ENCODE data around the gene SUGP2.

DNA sequence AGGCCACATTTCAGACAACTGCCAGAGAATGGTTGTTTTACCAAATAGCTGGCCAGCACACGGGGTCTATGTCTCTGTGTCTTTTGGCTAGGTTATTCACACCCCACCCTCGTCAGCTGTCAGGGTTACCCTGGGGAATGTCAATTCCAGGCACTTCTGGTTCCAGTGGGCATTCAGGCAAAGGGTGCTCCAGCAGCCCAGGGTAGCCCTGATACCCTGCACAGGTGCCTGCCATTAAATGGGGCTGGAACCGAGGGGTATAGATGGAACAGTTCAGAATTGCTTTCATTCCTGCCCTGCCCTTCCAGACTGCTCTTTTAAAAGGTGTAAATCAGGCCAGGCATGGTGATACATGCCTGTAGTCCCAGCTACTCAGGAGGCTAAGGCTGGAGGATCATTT is 49.1 kb downstream of the SUGP2 start:
- TF ChIP-seq EZH2 (IDR thresholded peaks at IDR 0.05; ENCODE audit: insufficient read depth, poor library complexity, severe bottlenecking) (no peak), EZH2phosphoT487 (IDR thresholded peaks at IDR 0.05; ENCODE audit: insufficient read depth, low read depth) (no peak)

Data from GM23248 (cell line).